NCI-H1417 (cell line): ENCODE data around the gene CCDC74A.
"Not testable (repeated sequence)": the region's sequence is repeated elsewhere in the genome, so short reads cannot be mapped to it uniquely, and the experiment has no call there.

Source experiments
- DNase-seq, 3 experiments: peaks; one replicate each; lab custom pipeline; 2025; lab: John Stamatoyannopoulos, UW

Gene CCDC74A

DNA sequence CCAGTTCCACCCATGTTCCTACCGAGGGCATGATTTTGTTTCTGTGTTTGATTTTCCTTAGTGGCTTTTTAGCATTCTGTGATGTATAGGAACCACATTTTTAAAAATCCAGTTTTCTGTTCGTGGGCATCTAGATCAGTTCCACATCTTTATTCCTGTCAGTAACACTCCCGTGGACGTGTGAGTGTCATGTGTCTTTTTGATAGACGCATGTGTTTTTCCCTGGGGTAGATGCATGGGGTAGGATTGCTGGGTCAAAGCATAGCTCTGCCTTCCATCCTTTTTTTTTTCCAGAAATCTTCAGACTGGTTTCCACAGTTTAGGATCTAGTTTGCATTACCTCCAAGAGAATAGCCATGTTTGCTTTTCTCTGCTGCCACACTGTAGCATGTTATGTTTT lies 38.7 kb downstream of the CCDC74A start:
- no peak for DNase-seq

DNA sequence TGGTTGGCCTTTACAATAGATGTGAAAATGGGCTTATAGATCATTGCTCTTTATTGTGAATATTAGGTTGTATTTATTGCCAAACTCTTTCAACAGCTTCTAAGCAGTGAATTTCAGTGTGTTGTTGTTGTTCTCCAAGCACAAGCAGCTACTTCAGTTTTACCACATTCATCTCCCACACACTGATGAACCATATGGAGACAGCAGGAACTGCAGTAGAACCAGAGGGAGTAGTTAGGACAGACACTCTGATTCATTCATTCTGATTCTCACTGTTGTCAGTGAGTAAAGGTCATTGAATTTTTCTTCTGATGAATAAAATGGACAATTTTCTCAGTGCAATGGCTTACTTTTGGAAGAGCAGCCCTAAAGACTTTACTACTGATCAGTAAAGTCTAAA lies 40.2 kb downstream of the CCDC74A start:
- DNase-seq: no peak

DNA sequence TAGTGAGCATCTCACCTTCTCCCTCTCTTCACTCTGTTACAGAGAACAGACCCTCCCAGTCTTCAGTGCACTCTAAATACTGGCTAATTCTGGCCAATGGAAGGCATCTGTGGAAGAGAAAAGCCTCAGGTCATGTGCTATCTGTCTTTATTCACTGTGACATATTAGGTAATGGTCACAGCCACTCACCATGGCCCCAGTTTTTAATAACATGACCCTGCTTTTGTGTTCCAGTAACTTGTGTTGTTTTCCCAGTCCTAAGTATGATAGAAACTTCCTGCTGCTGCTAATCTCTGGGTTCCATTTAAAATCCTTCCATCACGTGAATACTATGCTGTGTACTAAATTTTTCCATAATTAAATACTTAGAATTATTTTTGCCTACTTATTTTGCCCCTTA lies 40.7 kb downstream of the CCDC74A start:
- DNase-seq: not testable (repeated sequence)

DNA sequence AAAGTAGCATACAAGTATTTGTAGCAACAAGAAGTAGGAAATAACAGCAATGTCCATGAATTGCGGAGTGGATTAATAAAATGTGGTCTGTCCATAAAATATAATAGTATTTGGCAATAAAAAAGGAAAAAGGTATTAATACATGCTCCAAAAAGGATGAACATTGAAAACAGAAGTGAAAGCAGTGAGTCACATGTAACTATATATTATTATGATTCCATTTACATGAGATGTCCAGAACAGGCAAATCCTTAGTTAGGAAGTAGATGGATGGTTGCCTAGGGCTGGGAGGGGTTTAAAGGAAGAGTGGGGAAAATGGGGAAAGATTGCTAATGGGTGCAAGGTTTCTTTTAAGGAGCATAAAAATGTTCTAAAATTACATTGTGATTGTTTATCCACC lies 44.5 kb downstream of the CCDC74A start:
- no peak for DNase-seq

DNA sequence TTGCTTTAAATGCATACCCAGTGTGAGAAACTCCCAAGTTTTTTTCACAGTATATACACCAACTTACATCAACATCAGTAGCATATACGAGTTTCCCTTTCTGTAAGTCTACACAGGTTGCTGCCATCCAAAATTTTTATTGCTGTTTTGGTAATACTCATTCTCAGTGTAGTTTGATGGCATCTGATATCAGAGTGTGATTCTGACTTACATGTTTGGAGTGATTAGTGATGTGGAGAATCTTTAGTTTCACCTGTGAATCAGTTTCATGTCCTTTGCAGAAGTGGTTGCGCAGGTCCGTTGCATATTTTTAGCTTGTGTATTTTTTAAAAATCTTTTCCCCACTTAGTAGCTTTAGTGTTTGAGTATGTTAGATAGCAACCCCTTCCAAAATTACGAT lies 50.1 kb downstream of the CCDC74A start:
- DNase-seq: no peak

DNA sequence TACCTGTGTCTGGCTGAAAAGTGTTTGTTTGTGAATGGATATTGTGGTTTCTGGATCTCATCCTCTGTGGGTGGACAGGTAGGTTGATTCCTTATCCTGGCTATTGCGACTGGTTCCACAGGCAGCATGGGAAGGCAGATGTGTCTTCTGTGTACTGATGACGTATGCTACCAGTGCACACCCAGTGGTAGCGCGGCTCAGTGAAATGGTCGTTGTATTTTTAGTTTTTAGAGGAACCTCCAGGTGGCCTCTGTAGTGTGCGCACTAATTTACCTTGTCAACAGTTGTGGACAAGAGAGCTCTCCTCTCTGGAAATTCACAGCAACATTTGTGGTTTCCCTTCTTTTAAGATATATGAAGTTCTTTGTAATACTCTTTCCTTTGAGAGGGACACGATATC lies 52.5 kb downstream of the CCDC74A start:
- peak in 2 of 3 experiments; percentile 3 to 29 for DNase-seq
